Esophagus muscularis mucosa (tissue), 4 donors: Measurements from ENCODE around the gene FHDC1. TPM values are rescaled to one million over a fixed set of nuclear protein-coding genes. Genes with fewer than 3 reads are reported as not detected.

Source experiments
- DNase-seq: peaks from one replicate; pipeline ENCODE4 v3.0.0-alpha.2; 2017; ENCODE audit errors: extremely low spot score
- H3K27ac ChIP-seq, 4 donors: fragments of 200-600 bp; sonication (generic); replicated peaks in 1 of 4; 1 replicate in 3 of 4; 2 replicates in 1 of 4; pipeline ENCODE4 v1.5.1; 2016 to 2019; ENCODE audit warnings: mild to moderate bottlenecking in 1 of 4
- H3K27me3 ChIP-seq, 4 donors: fragments of 200-600 bp; sonication (generic); one replicate each; pipeline versions ENCODE4 v1.5.1 to v1.6.0; 2016 to 2019
- H3K36me3 ChIP-seq, 4 donors: fragments of 200-600 bp; sonication (generic); one replicate each; pipeline ENCODE4 v1.5.1; 2016 to 2019
- H3K4me1 ChIP-seq, 4 donors: fragments of 200-600 bp; sonication (generic); one replicate each; pipeline ENCODE4 v1.5.1; 2016 to 2019
- H3K4me3 ChIP-seq, 4 donors: fragments of 200-600 bp; sonication (generic); 1 replicate in 2 of 4; 2 replicates in 2 of 4; pipeline ENCODE4 v1.5.1; 2016 to 2019; ENCODE audit warnings: mild to moderate bottlenecking in 4 of 4, moderate library complexity in 1 of 4
- H3K9me3 ChIP-seq, 4 donors: fragments of 200-600 bp; sonication (generic); 1 replicate in 3 of 4; 2 replicates in 1 of 4; pipeline ENCODE4 v1.5.1; 2016 to 2019
- CTCF ChIP-seq, 3 experiments: fragments of 200-600 bp in 2 of 3; fragments of 450-650 bp in 1 of 3; sonication (generic) in 2 of 3; IDR thresholded peaks; one replicate each; pipeline ENCODE4 v1.5.1; 2017 to 2019; ENCODE audit warnings: antibody characterized with exemption in 3 of 3, mild to moderate bottlenecking in 2 of 3, moderate library complexity in 1 of 3
- EP300 ChIP-seq: sonication (generic); formaldehyde crosslinking; IDR thresholded peaks from one replicate; pipeline ENCODE4 v1.6.1; 2017; ENCODE audit warnings: antibody characterized with exemption
- POLR2A ChIP-seq: fragments of 450-650 bp; IDR thresholded peaks from one replicate; pipeline ENCODE4 v1.6.1; 2017; ENCODE audit warnings: antibody characterized with exemption, moderate library complexity, mild to moderate bottlenecking, low read depth
- POLR2AphosphoS5 ChIP-seq, 2 donors: sonication (generic); formaldehyde crosslinking; IDR thresholded peaks; one replicate each; pipeline ENCODE4 v1.6.1; 2017; ENCODE audit warnings: antibody characterized with exemption in 2 of 2
- WGBS: methylation state at CpG from one replicate; pipeline ENCODE4 v1.1.5; 2018; 5-methylcytosine and 5-hydroxymethylcytosine counted together
- intact Hi-C: fragments of 100-400 bp; cut with DNase I; formaldehyde crosslinking; loops from one replicate; pipeline ENCODE4 v1.15.1; 2023
- total RNA-seq, 4 donors: library from RNA; depleted of rRNA; stranded (reverse); fragments of >200 nt; gene quantifications; one replicate each; pipeline versions ENCODE4 v1.1.0 to v1.2.1, GENCODE V29; 2016

The FHDC1 gene
- total RNA-seq, 4 donors from 2014 or later: 0.83 to 2.1 (median 1.6) TPM

- TF ChIP-seq POLR2A: no peak
- Histone ChIP-seq H3K27me3 (no peaks in the 10 kb centered on the region), H3K27ac (no peak overlapping the region), H3K36me3 (no peaks in the 10 kb centered on the region), H3K9me3 (no peaks in the 10 kb centered on the region), H3K4me3 (no peak overlapping the region), H3K4me1 (no peaks in the 10 kb centered on the region)
- no peak for DNase-seq
- intact Hi-C loops: no loop called here
- 66% methylated on average over 8 of the region's 8 CpGs for WGBS
These were observed 85.2 kb downstream of the FHDC1 start for GRCh38 chr4:153021276-153021675.

- H3K27me3 ChIP-seq: no peaks in the 10 kb centered on the region
- no peaks in the 10 kb centered on the region for H3K9me3 ChIP-seq
- no peak for TF ChIP-seq POLR2A
- TF ChIP-seq POLR2AphosphoS5 (IDR thresholded peaks at IDR 0.05): no peak
- no peak for TF ChIP-seq CTCF (IDR thresholded peaks at IDR 0.05)
- no peak overlapping the region for H3K4me3 ChIP-seq
- 79% methylated on average over 12 of the region's 12 CpGs for WGBS
- intact Hi-C loops: no loop called here
- H3K27ac ChIP-seq: no peak overlapping the region
- H3K36me3 ChIP-seq: no peaks in the 10 kb centered on the region
- H3K4me1 ChIP-seq: no peaks in the 10 kb centered on the region
- no peak for DNase-seq
These were observed 86.2 kb downstream of the FHDC1 start for GRCh38 chr4:153022241-153022715.

- Histone ChIP-seq H3K27ac (no peak overlapping the region), H3K36me3 (no peaks in the 10 kb centered on the region), H3K9me3 (peaks cover 0 to under 1% (median 0%) of the 10 kb centered on the region in 4 donors), H3K4me3 (no peak overlapping the region), H3K4me1 (no peaks in the 10 kb centered on the region), H3K27me3 (no peaks in the 10 kb centered on the region)
- TF ChIP-seq CTCF (IDR thresholded peaks at IDR 0.05): no peak
- no peak for TF ChIP-seq POLR2AphosphoS5 (IDR thresholded peaks at IDR 0.05)
- no peak for TF ChIP-seq EP300
- no peak for TF ChIP-seq POLR2A
- DNase-seq: no peak
- 58% methylated on average over 3 of the region's 3 CpGs for WGBS
- intact Hi-C loops: no loop called here
These were observed 87.0 kb downstream of the FHDC1 start for GRCh38 chr4:153023139-153023538.

GRCh38 chr4:153023692-153024394 lies 87.7 kb downstream of the FHDC1 start:
- no peak for DNase-seq
- no peaks in the 10 kb centered on the region for H3K27me3 ChIP-seq
- WGBS: 78% methylated on average over 14 of the region's 17 CpGs
- no peaks in the 10 kb centered on the region for H3K36me3 ChIP-seq
- no peak overlapping the region for H3K27ac ChIP-seq
- no peaks in the 10 kb centered on the region for H3K4me1 ChIP-seq
- intact Hi-C loops: no loop called here
- TF ChIP-seq POLR2A (no peak), CTCF (IDR thresholded peaks at IDR 0.05) (no peak), POLR2AphosphoS5 (IDR thresholded peaks at IDR 0.05) (no peak), EP300 (no peak)
- peaks cover 0 to 7% (median 6%) of the 10 kb centered on the region in 4 donors for H3K9me3 ChIP-seq
- H3K4me3 ChIP-seq: no peak overlapping the region

- 86% methylated on average over 6 of the region's 6 CpGs for WGBS
- intact Hi-C loops: no loop called here
These were observed 88.3 kb downstream of the FHDC1 start for GRCh38 chr4:153024466-153024865.

More at GRCh38 chr4:153024466-153024865, 88.3 kb downstream of the FHDC1 start:
- no peaks in the 10 kb centered on the region for H3K4me1 ChIP-seq
- no peaks in the 10 kb centered on the region for H3K27me3 ChIP-seq
- TF ChIP-seq EP300 (no peak), POLR2A (no peak), CTCF (IDR thresholded peaks at IDR 0.05) (no peak), POLR2AphosphoS5 (IDR thresholded peaks at IDR 0.05) (no peak)
- no peak for DNase-seq
- no peak overlapping the region for H3K27ac ChIP-seq
- H3K9me3 ChIP-seq: peaks cover 0 to 13% (median 10%) of the 10 kb centered on the region in 4 donors
- no peak overlapping the region for H3K4me3 ChIP-seq
- no peaks in the 10 kb centered on the region for H3K36me3 ChIP-seq
